Fibroblast of lung (primary cell): ENCODE results near the gene DISP1. TPM values are rescaled to one million over a fixed set of nuclear protein-coding genes. Genes with fewer than 3 reads are reported as not detected.

Experiments used
- DNase-seq, 2 donors: peaks; one replicate each; pipeline versions ENCODE4 v3.0.0 to v3.0.0-alpha.2; 2010; ENCODE audit warnings: low read depth in 2 of 2
- H2AFZ ChIP-seq: 2 replicates; pipeline ENCODE4 v1.5.1; 2012; ENCODE audit warnings: low read length, control low read depth, inconsistent platforms
- H3K27ac ChIP-seq: 2 replicates; pipeline ENCODE4 v1.5.1; 2011; ENCODE audit warnings: low read length, control low read depth; ENCODE audit not compliant: insufficient read depth
- H3K27me3 ChIP-seq: 2 replicates; pipeline ENCODE4 v1.5.1; 2011; ENCODE audit warnings: mild to moderate bottlenecking, low read length; ENCODE audit not compliant: control insufficient read depth, insufficient read depth
- H3K36me3 ChIP-seq: 2 replicates; pipeline ENCODE4 v1.5.1; 2011; ENCODE audit warnings: low read length; ENCODE audit not compliant: control insufficient read depth, insufficient read depth
- H3K4me1 ChIP-seq: 2 replicates; pipeline ENCODE4 v1.5.1; 2011; ENCODE audit warnings: low read length; ENCODE audit not compliant: control insufficient read depth, insufficient read depth; ENCODE audit errors: extremely low read depth
- H3K4me2 ChIP-seq: 2 replicates; pipeline ENCODE4 v1.5.1; 2011; ENCODE audit warnings: low read length, control low read depth; ENCODE audit not compliant: insufficient read depth; ENCODE audit errors: extremely low read depth
- H3K4me3 ChIP-seq, 4 experiments: fragments of 200-600 bp in 1 of 4; sonication (generic) in 1 of 4; replicated peaks in 1 of 4; 2 replicates each; pipeline ENCODE4 v1.5.1; 2011 to 2016; ENCODE audit warnings: low read length in 4 of 4, low read depth in 3 of 4, mild to moderate bottlenecking in 3 of 4, control low read depth in 2 of 4, inconsistent platforms in 1 of 4, mixed read lengths in 1 of 4; ENCODE audit not compliant: insufficient read depth in 1 of 4; ENCODE audit errors: control extremely low read depth in 1 of 4
- H3K79me2 ChIP-seq: 2 replicates; pipeline ENCODE4 v1.5.1; 2012; ENCODE audit warnings: mild to moderate bottlenecking, low read length, inconsistent platforms; ENCODE audit not compliant: control insufficient read depth, insufficient read depth
- H3K9ac ChIP-seq: 2 replicates; pipeline ENCODE4 v1.5.1; 2011; ENCODE audit warnings: mild to moderate bottlenecking, low read length, control low read depth; ENCODE audit not compliant: insufficient read depth
- H3K9me3 ChIP-seq: 2 replicates; pipeline ENCODE4 v1.5.1; 2012; ENCODE audit warnings: low read depth, low read length; ENCODE audit not compliant: control insufficient read depth, insufficient read depth
- H4K20me1 ChIP-seq: 2 replicates; pipeline ENCODE4 v1.5.1; 2011; ENCODE audit warnings: low read length; ENCODE audit not compliant: control insufficient read depth, insufficient read depth; ENCODE audit errors: extremely low read depth
- CTCF ChIP-seq, 2 donors: IDR thresholded peaks in 1 of 2; conservative IDR thresholded peaks in 1 of 2; 1 replicate in 1 of 2; 2 replicates in 1 of 2; pipeline ENCODE4 v1.5.1; 2011 to 2012; ENCODE audit warnings: low read length in 2 of 2, control low read depth in 1 of 2, inconsistent platforms in 1 of 2, low read depth in 1 of 2, mild to moderate bottlenecking in 1 of 2
- EZH2 ChIP-seq: IDR thresholded peaks from 2 replicates; pipeline ENCODE4 v1.5.1; 2012; ENCODE audit warnings: low read length, control low read depth, mild to moderate bottlenecking; ENCODE audit errors: missing control alignments
- polyA plus RNA-seq, 2 donors: library from polyadenylated mRNA; depleted of rRNA in 1 of 2; stranded (reverse) in 1 of 2; unstranded in 1 of 2; fragments of >200 nt; gene quantifications; 2 replicates each; pipeline ENCODE4 v1.2.1, GENCODE V29; 2011 to 2012; ENCODE audit warnings: missing spikeins in 1 of 2
- total RNA-seq: library from RNA; depleted of rRNA; stranded (reverse); fragments of >200 nt; gene quantifications from 2 replicates; pipeline ENCODE4 v1.2.1, GENCODE V29; 2014

DISP1 gene
- total and polyA plus RNA-seq, 2 donors (not counting 1 experiment from before 2014, with no cell fraction given) = 5.9 to 8.7 TPM

GRCh38 chr1:222861062-222861461 lies 46.2 kb downstream of the DISP1 start:
- TF ChIP-seq CTCF (conservative IDR thresholded peaks at IDR 0.05 in 1 of 2, IDR thresholded peaks at IDR 0.05 in 1 of 2; ENCODE audit: low read depth in 1 of 2, low read length in 2 of 2) (no peak), EZH2 (no peak)
- Histone ChIP-seq H3K4me2 (no peak overlapping the region), H3K36me3 (no peaks in the 10 kb centered on the region), H3K9ac (no peak overlapping the region), H3K4me1 (no peaks in the 10 kb centered on the region), H3K27ac (no peak overlapping the region), H3K79me2 (no peaks in the 10 kb centered on the region), H3K4me3 (no peak overlapping the region), H4K20me1 (no peaks in the 10 kb centered on the region), H3K9me3 (no peaks in the 10 kb centered on the region), H2AFZ (no peak overlapping the region), H3K27me3 (no peaks in the 10 kb centered on the region)
- no peak for DNase-seq

Other genes with a start within 250 kb of the DISP1 start
- gene TAF1A, start 225.1 kb upstream of the DISP1 start, total RNA-seq = 14.9 and 15.2 TPM in 2 replicates
- gene TAF1A, start 225.1 kb upstream of the DISP1 start, polyA plus RNA-seq = 7.1 and 7.2 TPM in 2 replicates
- gene MIA3, start 196.9 kb upstream of the DISP1 start, total RNA-seq = 53.2 and 68.0 TPM in 2 replicates
- gene MIA3, start 196.9 kb upstream of the DISP1 start, polyA plus RNA-seq = 34.3 and 46.7 TPM in 2 replicates
- gene AIDA, start 102.5 kb upstream of the DISP1 start, total RNA-seq = 50.8 and 67.9 TPM in 2 replicates
- gene AIDA, start 102.5 kb upstream of the DISP1 start, polyA plus RNA-seq = 106 and 153 TPM in 2 replicates
- gene BROX, start 102.5 kb upstream of the DISP1 start, total RNA-seq = 52.6 and 60.6 TPM in 2 replicates
- 11.3 and 12.1 TPM in 2 replicates for gene BROX, start 102.5 kb upstream of the DISP1 start, polyA plus RNA-seq
- gene FAM177B, start 77.8 kb upstream of the DISP1 start, total RNA-seq = not detected in 2 replicates
- 0.06 TPM in 1 of 2 replicates, not detected in the other for gene FAM177B, start 77.8 kb upstream of the DISP1 start, polyA plus RNA-seq